HEK293 (cell line): ENCODE data around the gene KCNK2.

Experiments used
- CTCF ChIA-PET: fragments of 350-600 bp; formaldehyde crosslinking; extraction: SDS; loops from one replicate; lab custom pipeline; 2021; ENCODE audit warnings: antibody characterized with exemption; lab: Yijun Ruan, JAX
- POLR2A ChIA-PET: fragments of 300-600 bp; formaldehyde crosslinking; extraction: SDS; loops from one replicate; lab custom pipeline; 2020; ENCODE audit warnings: antibody characterized with exemption, inconsistent platforms; lab: Yijun Ruan, JAX
- H3K27ac ChIP-seq: fragments of 200-500 bp; sonication (Bioruptor generic); 2 replicates; pipeline ENCODE4 v1.5.1; 2014; ENCODE audit warnings: low read depth, low read length, control low read depth, inconsistent platforms; ENCODE audit errors: extremely low read depth
- H3K36me3 ChIP-seq, 2 experiments: fragments of 200-500 bp in 1 of 2; sonication (Bioruptor generic) in 1 of 2; 1 replicate in 1 of 2; 2 replicates in 1 of 2; pipeline ENCODE4 v1.5.1; 2014 to 2017; ENCODE audit warnings: inconsistent platforms in 2 of 2, low read length in 2 of 2; ENCODE audit not compliant: control insufficient read depth in 2 of 2, insufficient read depth in 1 of 2
- H3K4me1 ChIP-seq: fragments of 200-500 bp; sonication (Bioruptor generic); 2 replicates; pipeline ENCODE4 v1.5.1; 2014; ENCODE audit warnings: mild to moderate bottlenecking, low read length, inconsistent platforms; ENCODE audit not compliant: control insufficient read depth, insufficient read depth
- H3K4me3 ChIP-seq: 2 replicates; pipeline ENCODE4 v1.5.1; 2011; ENCODE audit warnings: low read depth, mild to moderate bottlenecking, control low read depth, low read length, moderate library complexity
- H3K9me3 ChIP-seq: fragments of 200-500 bp; sonication (Bioruptor generic); 2 replicates; pipeline ENCODE4 v1.5.1; 2014; ENCODE audit warnings: low read depth, low read length, inconsistent platforms; ENCODE audit not compliant: control insufficient read depth, insufficient read depth
- AEBP2 ChIP-seq: fragments of 450-650 bp; formaldehyde crosslinking; IDR thresholded peaks from 2 replicates; pipeline ENCODE4 v1.5.1; 2016; ENCODE audit warnings: missing biosample characterization, missing genetic modification characterization, borderline replicate concordance
- BCL11A ChIP-seq: fragments of 450-650 bp; formaldehyde crosslinking; IDR thresholded peaks from 2 replicates; pipeline ENCODE4 v1.5.1; 2016; ENCODE audit warnings: low read depth, missing biosample characterization, missing genetic modification characterization
- GLIS2 ChIP-seq: fragments of 450-650 bp; formaldehyde crosslinking; IDR thresholded peaks from 2 replicates; pipeline ENCODE4 v1.5.1; 2016; ENCODE audit warnings: missing biosample characterization, missing genetic modification characterization
- HIC1 ChIP-seq: fragments of 450-650 bp; formaldehyde crosslinking; IDR thresholded peaks from 2 replicates; pipeline ENCODE4 v1.5.1; 2016; ENCODE audit warnings: missing biosample characterization, missing genetic modification characterization
- INSM2 ChIP-seq: fragments of 450-650 bp; formaldehyde crosslinking; IDR thresholded peaks from 2 replicates; pipeline ENCODE4 v1.5.1; 2016; ENCODE audit warnings: missing biosample characterization, missing genetic modification characterization
- KLF10 ChIP-seq: fragments of 450-650 bp; IDR thresholded peaks from 2 replicates; pipeline ENCODE4 v1.5.1; 2018; ENCODE audit warnings: missing biosample characterization, mild to moderate bottlenecking, missing genetic modification characterization
- PATZ1 ChIP-seq: fragments of 450-650 bp; formaldehyde crosslinking; IDR thresholded peaks from 2 replicates; pipeline ENCODE4 v1.5.1; 2016; ENCODE audit warnings: missing biosample characterization, missing genetic modification characterization
- SP7 ChIP-seq: fragments of 450-650 bp; formaldehyde crosslinking; IDR thresholded peaks from 2 replicates; pipeline ENCODE4 v1.5.1; 2016; ENCODE audit warnings: missing biosample characterization, missing genetic modification characterization
- ZBTB1 ChIP-seq: fragments of 450-650 bp; formaldehyde crosslinking; IDR thresholded peaks from 2 replicates; pipeline ENCODE4 v1.5.1; 2016; ENCODE audit warnings: missing biosample characterization, missing genetic modification characterization
- ZBTB49 ChIP-seq: fragments of 450-650 bp; formaldehyde crosslinking; IDR thresholded peaks from 2 replicates; pipeline ENCODE4 v1.5.1; 2016; ENCODE audit warnings: missing biosample characterization, missing genetic modification characterization, low read depth
- ZFP69B ChIP-seq: fragments of 450-650 bp; formaldehyde crosslinking; IDR thresholded peaks from 2 replicates; pipeline ENCODE4 v1.5.1; 2016; ENCODE audit warnings: missing biosample characterization, missing genetic modification characterization
- ZNF10 ChIP-seq: fragments of 450-650 bp; formaldehyde crosslinking; IDR thresholded peaks from 2 replicates; pipeline ENCODE4 v1.5.1; 2017; ENCODE audit warnings: missing biosample characterization, missing genetic modification characterization
- ZNF202 ChIP-seq: fragments of 450-650 bp; formaldehyde crosslinking; IDR thresholded peaks from 2 replicates; pipeline ENCODE4 v1.5.1; 2016; ENCODE audit warnings: missing biosample characterization, missing genetic modification characterization, borderline replicate concordance
- ZNF426 ChIP-seq: fragments of 450-650 bp; formaldehyde crosslinking; IDR thresholded peaks from 2 replicates; pipeline ENCODE4 v1.5.1; 2017; ENCODE audit warnings: missing biosample characterization, missing genetic modification characterization, mild to moderate bottlenecking, inconsistent platforms, moderate library complexity
- ZNF48 ChIP-seq: fragments of 450-650 bp; formaldehyde crosslinking; IDR thresholded peaks from 2 replicates; pipeline ENCODE4 v1.5.1; 2016; ENCODE audit warnings: missing biosample characterization, missing genetic modification characterization
- ZNF580 ChIP-seq: fragments of 450-650 bp; formaldehyde crosslinking; IDR thresholded peaks from 2 replicates; pipeline ENCODE4 v1.5.1; 2016; ENCODE audit warnings: missing biosample characterization, missing genetic modification characterization
- ZSCAN16 ChIP-seq: fragments of 450-650 bp; formaldehyde crosslinking; IDR thresholded peaks from 2 replicates; pipeline ENCODE4 v1.5.1; 2016; ENCODE audit warnings: missing biosample characterization, missing genetic modification characterization
- ZSCAN5A ChIP-seq: fragments of 450-650 bp; formaldehyde crosslinking; IDR thresholded peaks from 2 replicates; pipeline ENCODE4 v1.5.1; 2016; ENCODE audit warnings: missing biosample characterization, missing genetic modification characterization
- ZXDB ChIP-seq: fragments of 450-650 bp; formaldehyde crosslinking; IDR thresholded peaks from 2 replicates; pipeline ENCODE4 v1.5.1; 2016; ENCODE audit warnings: missing biosample characterization, missing genetic modification characterization

Gene KCNK2

GRCh38 chr1:215252164-215252563 is 169.6 kb downstream of the KCNK2 start:
- Histone ChIP-seq H3K27ac (no peak overlapping the region), H3K4me1 (no peaks in the 10 kb centered on the region), H3K4me3 (no peak overlapping the region), H3K36me3 (no peaks in the 10 kb centered on the region), H3K9me3 (no peaks in the 10 kb centered on the region)
- CTCF ChIA-PET = no interaction called here
- POLR2A ChIA-PET = no interaction called here
- no peak for TF ChIP-seq ZNF10
- TF ChIP-seq ZXDB (tag by site-specific recombination) = no peak
- TF ChIP-seq GLIS2 (tag by site-specific recombination) = no peak
- TF ChIP-seq AEBP2 (tag by site-specific recombination) = no peak
- TF ChIP-seq ZFP69B (tag by site-specific recombination) = no peak
- no peak for TF ChIP-seq HIC1 (tag by site-specific recombination)
- no peak for TF ChIP-seq ZBTB1 (tag by site-specific recombination)
- TF ChIP-seq ZNF580 = no peak
- TF ChIP-seq ZNF202 (tag by site-specific recombination) = no peak
- no peak for TF ChIP-seq BCL11A (tag by site-specific recombination)
- TF ChIP-seq ZSCAN5A (tag by site-specific recombination) = no peak
- no peak for TF ChIP-seq ZNF48
- TF ChIP-seq ZNF426 = no peak
- no peak for TF ChIP-seq PATZ1
- TF ChIP-seq INSM2 = no peak
- no peak for TF ChIP-seq SP7 (tag by site-specific recombination)
- no peak for TF ChIP-seq ZSCAN16 (tag by site-specific recombination)
- no peak for TF ChIP-seq KLF10 (tag by site-specific recombination)
- no peak for TF ChIP-seq ZBTB49 (tag by site-specific recombination)
